GM19035 (cell line): ENCODE results near the gene ALMS1.
"Not testable (repeated sequence)": the region's sequence is repeated elsewhere in the genome, so short reads cannot be mapped to it uniquely, and the experiment has no call there.

ENCODE experiments used
- ATAC-seq: cut with Tn5 transposase; IDR thresholded peaks from one replicate; pipeline ENCODE4 v1.9.1; 2021; ENCODE audit not compliant: unreplicated experiment

Gene ALMS1

DNA sequence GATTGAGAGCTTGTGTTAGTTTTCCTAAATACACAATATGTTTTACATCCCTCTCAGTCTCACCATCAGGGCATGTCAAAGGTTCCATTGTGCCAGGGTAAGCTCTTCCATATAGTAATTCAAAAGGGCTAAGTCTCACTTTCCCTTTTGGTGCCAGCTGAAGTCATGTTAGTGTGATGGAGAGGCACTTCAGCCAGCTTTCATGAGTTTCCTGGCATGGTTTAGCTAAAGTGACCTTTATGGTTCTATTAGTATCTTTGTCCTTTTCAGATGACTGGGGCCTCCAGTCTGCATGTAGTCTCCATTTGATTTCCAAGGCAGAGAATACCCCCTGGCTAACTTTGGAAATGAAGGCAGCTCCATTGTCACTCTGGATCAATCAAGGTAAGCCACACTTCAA is 229.4 kb downstream of the ALMS1 start:
- no peak for ATAC-seq

DNA sequence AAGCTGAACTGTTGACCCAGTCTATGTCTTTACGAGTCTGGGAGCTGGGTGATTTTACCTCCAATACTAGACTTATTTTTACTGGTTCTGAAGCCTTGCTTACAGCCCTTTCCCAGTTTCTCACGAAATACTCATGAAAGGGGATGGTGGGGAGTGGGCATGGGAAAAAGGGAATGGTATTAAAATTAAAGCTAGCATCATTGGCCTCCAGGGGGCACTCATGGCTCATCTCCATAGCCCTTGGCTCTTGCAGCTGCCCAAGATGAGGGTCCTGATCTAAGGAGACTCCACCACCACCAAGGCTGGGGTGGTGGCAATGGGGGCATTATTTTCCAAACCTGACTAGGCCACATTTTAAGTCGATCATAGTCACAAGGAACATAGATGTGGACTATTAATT is 234.3 kb downstream of the ALMS1 start:
- not testable (repeated sequence) for ATAC-seq

DNA sequence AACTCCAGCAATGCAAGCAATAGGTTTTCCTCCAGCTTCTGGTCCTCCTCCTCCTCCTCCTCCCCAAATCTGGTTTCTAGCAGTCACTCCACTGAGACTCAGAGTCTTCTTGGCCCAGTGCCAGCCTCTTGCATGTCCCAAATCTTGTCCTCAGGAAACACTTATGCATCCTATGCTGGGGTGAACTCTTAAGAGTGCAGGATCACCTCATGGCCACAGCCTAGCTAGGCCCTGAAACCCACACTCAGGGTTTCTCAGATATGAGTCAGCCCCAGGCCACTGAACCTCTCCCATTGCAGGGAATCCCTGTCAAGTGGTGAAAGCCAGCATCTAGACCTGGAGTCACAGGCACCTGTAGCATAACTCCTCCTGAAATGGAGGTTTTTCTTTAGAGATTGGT is 238.4 kb downstream of the ALMS1 start:
- not testable (repeated sequence) for ATAC-seq

DNA sequence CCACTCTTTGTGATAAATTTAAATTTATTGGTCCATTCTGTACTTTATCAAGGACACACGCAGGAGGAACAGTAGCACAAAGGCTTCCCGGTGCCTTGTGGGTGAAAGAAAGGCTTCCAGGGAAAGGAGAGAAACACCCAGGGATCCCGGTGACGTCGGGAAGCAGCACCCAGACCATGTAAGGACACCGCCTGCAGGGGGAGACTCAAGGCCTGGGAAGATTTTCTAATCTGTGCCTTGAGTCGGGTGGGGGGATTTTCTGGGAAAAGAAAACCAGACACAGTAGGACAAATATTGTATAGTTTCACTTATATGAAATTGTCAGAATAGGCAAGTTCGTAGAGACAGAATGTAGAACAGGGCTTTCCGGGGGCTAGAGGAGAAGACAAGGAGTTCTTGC is 239.0 kb downstream of the ALMS1 start:
- ATAC-seq = not testable (repeated sequence)

DNA sequence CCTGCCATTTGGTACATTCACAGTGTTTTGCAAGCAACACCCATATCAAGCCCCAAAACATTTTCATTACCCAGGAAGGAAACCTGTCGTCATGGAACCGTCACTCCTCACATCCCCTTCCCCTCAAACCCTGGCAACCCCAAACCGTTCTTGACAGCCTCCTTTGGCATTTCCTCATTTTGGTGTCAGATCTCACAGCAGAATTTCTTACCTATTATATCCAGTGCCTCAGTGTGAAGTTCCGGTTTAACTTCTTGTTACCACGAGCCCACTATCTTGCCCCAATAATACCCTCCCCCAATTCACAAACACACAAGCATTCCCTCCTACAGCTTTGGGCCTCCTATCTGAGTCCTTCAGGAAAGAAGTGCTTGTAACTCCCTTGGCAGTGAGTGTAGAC is 240.6 kb downstream of the ALMS1 start:
- not testable (repeated sequence) for ATAC-seq

DNA sequence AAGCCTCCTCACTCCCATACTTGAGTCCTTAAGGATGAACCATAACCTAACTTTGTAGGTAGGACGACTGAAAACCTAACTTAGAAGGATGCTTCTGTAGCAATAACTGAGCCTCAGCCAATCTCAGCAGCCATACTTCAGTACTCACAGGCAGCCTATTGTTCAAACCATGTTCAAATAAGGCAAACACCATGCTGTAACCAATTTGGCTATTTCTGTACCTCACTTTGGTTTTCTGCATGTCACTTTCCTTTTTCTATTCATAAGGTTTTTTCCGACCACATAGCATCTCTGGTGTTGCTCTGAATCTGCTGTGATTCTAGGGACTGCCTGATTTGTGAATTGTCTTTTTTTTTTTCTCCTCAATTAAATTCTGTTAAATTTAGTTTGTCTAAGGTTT is 242.9 kb downstream of the ALMS1 start:
- peak; percentile 66 for ATAC-seq

DNA sequence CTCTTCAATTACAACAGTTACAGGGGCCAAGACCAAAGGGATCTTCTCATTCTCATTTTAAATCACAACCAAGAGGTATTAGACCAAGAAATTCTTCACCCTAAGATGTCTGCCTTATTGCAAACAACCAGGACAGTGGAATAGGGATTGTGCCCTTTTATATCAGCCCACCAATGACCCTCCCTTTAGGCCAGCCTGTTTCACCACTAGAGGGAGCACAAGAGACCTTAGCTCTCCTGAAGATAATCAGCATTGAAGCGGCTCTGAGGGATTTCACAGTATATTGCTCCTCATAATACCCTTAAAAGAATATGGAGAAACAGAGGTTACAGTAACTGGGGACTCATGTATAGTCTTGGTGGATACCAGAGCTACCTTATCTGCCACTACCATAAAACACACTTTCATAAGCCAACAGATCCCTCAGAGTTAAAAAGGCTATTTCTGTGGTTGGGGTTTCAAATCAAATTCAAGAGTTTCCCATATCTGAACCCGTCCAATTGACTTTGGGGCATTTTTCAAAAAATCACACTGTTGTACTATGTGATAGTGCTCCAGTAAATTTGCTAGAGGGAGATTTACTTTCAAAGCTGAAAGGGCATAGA is 245.1 kb downstream of the ALMS1 start:
- ATAC-seq = peak; percentile 63

DNA sequence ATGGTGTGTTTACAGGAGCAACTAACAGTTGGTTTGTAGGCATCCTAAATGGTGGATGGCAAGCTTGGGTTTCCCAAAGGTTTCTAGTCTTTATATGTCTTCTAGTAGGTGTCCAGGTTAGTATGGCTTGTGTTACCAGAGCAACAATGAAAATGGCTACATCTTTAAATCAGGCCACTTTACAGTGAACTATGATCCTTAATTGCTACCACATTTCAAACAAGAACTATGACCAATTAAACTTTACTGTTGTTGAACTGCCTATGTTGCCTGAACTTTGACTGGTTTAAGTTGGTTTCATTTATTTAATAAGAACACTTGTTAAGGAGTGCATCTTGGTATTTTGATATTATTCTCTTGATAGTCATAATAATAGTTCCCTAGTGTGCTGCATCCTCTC is 251.3 kb downstream of the ALMS1 start:
- not testable (repeated sequence) for ATAC-seq

DNA sequence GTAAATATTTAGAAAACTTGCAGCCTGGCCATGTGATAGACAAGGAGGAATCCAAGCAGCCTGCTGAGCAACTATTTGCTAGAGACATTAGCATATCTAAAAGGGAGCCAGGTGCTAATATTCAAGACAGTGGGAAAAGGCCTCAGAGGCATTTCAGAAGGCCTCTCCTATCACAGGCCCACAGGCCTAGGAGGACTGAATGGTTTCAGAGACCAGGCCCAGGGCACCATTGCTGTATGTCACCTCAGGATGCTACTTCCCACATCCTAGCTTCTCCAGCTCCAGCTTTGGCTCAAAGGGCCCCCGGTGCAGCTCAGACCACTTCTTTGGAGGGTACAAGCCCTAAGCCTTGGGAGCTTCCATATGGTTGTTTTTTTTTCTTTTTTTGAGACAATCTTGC is 252.8 kb downstream of the ALMS1 start:
- ATAC-seq = no peak

DNA sequence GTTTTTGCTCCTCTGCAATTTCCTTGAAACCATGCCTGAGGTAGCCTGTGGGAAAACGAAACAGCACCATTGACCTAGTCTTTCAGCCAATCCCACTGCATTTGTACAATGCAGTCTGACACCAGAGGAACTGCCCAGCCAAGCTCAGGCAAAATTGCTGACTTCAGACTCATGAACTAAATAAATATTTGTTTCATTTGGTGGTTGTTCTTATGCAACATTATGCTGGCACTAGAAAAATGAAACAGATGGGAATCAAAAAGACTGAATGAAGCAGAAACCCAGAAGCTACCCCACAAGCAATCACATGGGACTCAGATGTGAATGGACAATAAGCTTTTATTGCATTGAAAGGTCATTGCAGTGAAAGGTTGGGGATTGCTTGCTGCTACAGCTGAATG is 254.9 kb downstream of the ALMS1 start:
- no peak for ATAC-seq

DNA sequence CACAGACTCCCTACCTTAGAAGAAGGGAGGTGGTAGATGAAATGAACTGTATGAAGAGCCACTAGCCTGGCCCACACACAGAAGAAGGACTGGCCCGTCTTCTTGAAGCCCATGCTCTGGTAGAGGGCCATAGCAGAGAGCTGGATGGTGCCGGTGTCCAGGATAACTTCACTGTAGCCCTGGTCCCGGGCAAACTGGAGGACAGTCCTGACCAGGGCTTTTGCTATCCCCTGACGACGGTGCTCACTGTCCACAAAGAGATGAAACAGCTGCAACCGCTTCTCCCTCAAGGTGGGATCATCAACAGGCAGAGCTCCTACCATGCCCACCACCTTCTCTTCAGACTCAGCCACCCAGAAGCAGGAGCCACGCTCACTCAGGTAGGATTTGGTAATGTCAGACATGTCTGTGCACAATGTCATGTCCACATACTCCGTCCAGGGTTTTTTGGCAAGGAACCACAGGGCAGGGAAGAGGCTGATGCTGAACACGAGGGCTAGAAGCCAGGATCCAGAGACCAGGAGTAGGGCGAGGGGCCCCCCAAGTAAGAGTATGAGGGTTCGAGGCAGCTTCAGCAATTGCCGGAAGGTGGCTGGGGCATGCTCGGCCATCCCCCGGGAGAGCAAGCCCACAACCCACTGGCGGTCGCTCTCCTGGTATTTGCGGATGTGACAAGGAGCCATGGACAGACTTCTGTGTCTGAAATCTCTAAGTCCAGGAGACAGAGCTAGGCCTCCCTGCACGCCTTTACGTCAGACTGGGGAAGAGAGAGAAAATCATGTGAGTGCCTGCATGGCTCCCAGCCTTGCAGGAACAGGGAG is 255.5 kb downstream of the ALMS1 start:
- ATAC-seq = no peak

DNA sequence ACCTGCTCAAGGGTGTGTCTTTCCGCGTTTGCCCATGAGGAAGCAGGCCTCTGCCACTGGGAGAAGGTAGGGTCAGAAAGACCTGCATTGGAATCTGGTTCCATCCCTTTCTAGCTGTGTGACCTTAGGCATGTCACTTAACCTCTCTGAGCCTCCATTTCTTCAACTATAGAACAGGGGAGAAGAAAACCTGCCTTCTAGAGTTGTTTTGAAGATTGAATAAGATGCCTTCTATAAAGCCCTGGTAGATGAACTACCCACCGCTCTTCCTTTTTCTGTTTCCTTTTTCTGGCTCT is 256.1 kb downstream of the ALMS1 start:
- no peak for ATAC-seq

DNA sequence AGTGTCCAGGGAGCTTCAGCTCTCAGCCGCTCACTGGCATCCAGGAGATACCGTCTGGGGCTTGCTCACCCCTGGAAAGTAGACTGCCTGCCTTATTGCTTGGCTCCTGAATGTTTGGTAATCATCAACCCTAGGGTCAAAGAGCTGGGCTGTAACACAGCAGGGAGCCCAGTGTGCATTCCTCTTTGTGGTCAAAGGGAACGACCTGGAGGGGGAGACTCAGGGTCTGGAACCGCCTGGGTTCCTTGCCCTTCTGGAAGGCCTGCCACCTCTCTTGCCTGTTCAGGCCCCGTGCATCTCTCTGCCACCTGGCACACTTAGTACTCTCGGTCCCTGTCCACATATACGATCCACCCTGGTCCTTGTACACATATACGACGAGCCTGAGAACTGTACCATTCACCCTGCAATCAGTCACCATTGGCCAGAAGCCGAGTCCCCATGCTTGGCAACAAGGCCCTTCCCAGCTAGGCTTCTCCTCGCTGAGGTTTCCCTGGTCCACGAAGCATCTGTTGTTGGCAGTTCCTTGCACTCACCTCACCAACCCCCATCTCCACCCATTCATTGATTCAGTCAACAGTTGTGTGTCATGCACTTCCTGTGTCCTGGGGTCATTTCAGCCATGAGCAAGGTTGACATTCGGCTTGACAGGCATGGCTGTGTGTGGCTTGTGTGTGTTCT is 256.8 kb downstream of the ALMS1 start, which contains the start of gene NAT8:
Gene NAT8 (minus strand): TSS at position 85 of the 681 bp plus-strand sequence. CDS start 794 bp downstream, outside the sequence.
- no peak for ATAC-seq

DNA sequence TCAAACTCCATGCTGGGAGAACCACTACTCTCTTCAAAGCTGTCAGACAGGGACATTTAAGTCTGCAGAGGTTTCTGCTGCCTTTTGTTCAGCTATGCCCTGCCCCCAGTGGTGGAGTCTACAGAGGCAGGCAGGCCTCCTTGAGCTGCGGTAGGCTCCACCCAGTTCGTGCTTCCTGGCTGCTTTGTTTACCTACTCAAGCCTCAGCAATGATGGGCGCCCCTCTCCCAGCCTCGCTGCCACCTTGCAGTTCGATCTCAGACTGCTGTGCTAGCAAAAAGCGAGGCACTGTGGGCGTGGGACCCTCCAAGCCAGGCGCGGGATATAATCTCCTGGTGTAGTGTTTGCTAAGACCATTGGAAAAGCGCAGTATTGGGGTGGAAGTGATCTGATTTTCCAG is 262.1 kb downstream of the ALMS1 start:
- not testable (repeated sequence) for ATAC-seq

DNA sequence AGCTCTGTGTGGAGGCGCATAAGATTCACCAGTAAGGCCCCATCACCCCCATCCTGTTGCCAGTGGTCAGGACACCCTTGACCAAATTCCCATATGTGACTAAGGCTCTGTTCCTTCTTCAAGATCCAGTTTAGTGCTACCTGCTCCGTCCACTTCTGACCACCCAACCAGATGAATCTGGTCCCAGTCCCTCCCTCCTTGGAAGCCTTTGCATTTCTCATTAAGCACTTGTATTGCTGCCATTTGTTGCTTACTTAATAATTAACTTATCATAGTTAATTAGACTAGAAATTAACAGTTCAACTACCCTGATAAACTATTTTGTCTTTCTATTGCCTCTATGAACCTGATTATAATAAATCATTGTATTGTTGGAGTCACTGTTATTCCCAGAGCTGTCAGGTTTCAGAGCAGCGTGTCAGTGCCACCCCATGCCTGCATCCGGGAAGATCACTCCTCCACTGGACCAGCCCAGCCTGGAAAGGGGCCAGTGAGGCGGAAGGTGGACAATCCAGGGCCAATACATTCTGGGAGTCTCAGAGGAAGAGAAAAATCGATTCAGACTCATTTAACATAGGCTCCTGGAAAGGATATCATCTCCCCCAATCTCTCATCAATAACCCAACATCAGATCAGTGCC is 266.1 kb downstream of the ALMS1 start:
- no peak for ATAC-seq

DNA sequence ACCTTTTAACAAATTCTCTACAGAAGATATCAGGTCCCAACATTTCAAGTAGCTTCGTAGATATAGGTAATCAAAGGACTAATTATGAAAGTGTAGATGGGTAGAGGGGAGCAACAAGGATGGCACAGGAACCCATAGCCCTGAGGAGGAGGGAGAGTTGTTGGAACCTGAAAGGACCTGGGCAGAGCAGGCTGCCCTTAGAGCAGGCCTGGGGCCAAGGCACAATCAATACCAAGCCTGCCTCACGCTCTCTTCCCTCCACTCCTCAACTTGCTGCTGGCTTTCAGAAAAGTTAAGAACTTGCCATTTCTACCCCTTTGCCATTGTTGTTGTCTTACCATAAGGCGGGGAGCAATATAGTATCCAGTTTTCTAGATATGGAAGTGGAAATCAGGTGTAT is 266.7 kb downstream of the ALMS1 start:
- ATAC-seq = no peak

DNA sequence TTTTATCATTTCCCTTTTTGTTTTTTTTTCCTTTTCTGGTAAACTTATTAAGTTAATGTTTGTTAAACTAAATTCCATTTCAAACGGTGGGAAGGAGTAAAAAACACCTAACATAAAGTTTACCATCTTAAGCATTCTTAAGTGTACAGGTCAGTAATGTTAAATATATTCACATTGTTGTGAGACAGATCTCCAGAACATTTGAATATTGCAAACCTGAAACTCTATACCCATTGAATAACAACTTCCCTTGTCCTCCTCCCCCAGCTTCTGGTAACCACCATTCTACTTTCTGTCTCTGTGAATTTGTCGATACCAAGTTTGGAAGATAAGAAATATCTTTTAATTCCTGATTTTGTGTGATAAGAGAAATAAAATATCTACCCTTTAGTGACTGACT is 268.5 kb downstream of the ALMS1 start:
- no peak for ATAC-seq
